HG02885 (cell line): ENCODE data around the gene CDKL1.
A peak's percentile ranks its signal among the peaks of the same experiment; 100 is the strongest.

ENCODE experiments used
- ATAC-seq: cut with Tn5 transposase; IDR thresholded peaks from one replicate; pipeline ENCODE4 v1.9.1; 2021; ENCODE audit warnings: mild to moderate bottlenecking; ENCODE audit not compliant: unreplicated experiment, poor library complexity

The CDKL1 gene

DNA sequence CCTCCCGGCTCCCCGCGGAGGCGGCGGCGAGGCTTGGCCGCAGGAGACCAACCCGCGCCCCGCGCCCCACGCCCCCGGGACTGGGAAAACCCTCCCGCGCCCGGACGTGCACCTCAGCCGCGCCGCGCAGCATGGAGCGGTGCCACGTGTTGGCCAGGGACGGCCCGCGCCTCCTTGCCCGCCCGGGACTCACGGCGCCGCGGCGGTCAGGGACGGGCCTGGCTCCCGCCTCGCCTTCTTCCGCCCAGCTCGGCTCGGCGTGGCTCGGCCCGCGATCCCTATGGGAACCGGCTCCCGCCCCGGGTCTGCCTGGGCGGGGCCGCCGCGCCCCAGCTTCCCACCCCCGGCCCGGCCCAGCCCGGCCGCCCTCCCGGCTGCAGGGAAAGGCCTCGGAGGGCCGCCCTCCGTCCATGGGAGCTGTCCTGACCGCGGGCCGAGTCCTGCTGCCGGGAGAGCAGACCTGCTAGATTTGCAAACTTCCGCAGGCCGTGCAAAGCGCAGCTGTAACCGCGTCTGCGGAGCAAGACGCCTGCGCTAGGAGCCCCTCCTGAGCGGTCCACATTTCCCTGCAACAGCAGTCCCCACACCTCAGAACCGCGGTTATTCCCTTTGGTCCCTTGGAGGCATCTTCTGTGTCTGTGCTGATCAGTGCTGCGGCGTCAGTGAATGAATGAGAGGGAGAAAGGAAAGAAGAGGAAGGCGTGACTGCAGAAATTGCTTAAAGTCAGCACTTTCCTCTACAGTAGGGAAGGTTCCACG, at the start of gene CDKL1:
CDKL1 (minus strand) TSS at position 251 of the 759 bp plus-strand sequence. CDS start 1,013 bp downstream, outside the sequence.
- ATAC-seq: peak; percentile 70

DNA sequence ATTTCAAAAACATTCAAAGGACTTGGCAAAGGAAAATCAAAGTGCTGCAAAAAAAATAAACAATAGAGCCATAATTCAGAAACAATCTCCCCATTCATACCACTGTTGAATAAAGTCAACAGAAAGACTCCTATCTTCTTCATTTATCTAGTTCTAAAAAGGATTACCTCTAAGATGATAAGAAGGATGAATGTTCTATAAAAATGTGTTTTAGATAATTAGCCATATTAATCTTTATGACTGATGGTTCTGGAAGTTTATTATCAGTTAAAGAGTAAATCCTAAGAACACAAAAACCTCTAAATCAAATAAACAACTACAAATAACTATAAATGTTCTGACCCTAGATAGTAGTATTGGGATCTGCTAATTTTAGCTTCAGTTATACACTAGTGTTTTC, 37.8 kb upstream of the CDKL1 start:
- no peak for ATAC-seq

GRCh38 chr14:50432131-50432530, 35.5 kb upstream of the CDKL1 start:
- no peak for ATAC-seq

DNA sequence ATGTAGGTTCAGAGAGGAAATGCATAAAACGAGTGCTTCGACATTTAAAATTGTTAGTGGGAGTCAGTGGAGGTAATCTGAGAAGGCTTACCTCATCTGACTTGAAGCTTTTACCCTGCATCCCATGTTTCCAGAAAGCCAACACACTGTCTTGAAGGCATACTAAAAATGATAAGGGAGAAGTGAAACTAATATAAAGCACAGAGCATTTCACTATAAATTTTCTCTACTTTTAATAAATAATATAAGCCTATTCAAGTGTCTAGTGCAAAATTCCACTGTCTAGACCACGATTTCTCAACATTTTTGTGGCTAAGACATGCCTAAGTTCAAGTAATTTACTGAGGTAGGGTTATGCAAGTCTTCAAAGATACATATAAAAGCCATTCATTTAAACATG, 29.1 kb upstream of the CDKL1 start:
- ATAC-seq: no peak

GRCh38 chr14:50425105-50425504, 28.4 kb upstream of the CDKL1 start:
- ATAC-seq: no peak

DNA sequence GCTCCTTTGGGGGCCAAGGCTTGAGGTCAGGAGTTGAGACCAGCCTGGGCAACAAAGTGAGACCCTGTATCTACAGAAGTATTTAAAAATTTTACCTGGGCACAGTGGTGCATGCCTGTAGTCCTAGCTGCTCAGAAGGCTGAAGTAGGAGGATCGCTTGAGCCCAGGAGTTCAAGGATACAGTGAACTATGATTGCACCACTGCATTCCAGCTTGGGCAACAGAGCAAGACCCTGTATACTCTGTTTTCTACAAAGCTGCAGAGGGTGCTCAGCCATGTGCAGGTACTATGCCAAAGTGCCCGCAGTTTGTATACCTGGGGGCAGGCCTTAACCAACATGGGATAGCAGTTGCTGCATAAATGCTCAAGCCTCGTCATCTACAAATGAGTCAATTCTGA, 26.8 kb upstream of the CDKL1 start:
- no peak for ATAC-seq

DNA sequence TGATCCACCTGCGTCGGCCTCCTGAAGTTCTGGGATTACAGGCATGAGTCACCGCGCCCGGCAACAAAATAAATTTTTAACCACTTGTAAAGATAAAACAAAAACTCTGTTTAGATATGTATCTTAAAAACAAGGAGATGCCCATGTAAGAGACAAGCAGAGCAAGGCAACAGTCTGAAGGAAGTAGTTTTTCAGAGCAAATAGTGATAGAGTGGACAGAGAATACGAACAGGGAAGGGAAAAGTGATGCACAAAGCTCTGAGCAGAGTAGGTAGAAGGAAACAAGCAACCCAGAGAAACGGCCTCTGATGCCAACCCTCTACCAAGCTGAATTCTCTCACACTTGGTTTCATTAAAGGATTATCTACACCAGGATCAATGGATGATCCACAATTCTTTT, 24.8 kb upstream of the CDKL1 start:
- ATAC-seq: no peak

DNA sequence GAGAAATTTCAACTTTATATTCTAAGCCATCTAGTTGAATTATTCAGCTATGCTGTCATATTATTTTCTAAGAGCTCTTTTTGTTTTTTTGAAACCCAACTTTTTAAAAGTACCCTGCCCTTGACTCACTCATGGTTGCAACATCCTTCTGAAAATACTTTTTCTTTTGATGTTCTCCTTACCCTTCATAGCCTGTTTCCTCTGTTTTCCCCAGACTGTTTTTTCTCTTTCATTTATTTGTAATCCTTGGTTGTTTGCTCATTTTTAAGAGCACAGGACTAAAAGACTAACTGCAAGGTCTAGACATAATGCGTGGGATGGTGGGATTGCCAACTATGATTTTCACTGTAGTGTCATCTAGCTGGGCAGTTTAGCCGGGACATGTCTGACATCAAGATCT, 21.2 kb upstream of the CDKL1 start:
- ATAC-seq: no peak

GRCh38 chr14:50410921-50411320, 14.2 kb upstream of the CDKL1 start:
- no peak for ATAC-seq

- no peak for ATAC-seq
Measured at GRCh38 chr14:50410071-50410470, 13.4 kb upstream of the CDKL1 start.

DNA sequence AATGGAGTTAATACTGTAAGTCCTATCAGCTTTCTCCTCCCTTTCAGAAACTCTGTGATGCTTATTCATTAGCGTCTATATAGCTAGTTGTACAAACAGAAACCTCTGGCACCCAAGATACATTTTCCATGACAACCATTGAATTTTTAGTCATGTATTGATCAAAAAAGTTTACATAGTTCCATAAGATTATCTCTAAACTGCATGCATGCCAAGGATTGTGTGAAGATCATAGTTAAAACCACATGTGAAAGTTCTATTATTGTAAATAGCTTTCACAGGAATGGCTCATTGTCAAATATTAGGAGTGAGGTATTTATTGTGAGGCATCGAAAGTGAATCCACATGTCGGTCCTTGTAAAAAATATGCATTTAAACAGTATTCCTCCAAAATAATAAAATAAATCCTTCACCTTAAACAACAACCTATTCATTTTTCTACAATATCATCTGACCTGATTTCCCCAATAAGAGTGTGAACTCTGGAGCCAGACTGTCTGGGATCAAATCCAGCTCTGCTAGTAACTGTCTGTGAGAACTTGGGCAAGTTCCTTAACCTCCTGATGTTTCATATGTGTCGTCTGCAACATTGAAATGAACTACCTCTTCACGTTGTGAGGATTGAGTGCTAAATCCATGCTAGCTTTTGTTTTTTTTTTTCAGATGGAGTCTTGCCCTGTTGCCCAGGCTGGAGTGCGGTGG, 10.6 kb upstream of the CDKL1 start:
- no peak for ATAC-seq

DNA sequence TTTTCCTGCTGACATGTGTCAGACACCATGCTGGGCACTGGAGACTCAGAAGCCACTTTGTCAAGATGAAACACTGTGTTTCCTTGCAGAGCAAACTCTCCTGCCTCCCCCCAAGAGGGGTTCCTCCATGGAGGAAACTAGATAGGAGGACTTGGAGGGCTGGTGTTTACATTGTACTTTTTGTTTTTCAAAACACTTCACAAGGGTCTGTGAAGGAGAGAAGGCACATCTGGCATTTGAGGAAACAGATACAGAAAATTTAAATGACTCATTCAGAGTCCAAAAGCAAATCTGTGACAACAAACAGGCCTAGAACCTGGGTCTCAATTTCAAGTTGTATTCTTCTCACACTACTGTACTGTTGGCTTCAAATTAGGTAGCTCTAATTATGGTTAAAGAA, 6.7 kb upstream of the CDKL1 start:
- ATAC-seq: no peak

DNA sequence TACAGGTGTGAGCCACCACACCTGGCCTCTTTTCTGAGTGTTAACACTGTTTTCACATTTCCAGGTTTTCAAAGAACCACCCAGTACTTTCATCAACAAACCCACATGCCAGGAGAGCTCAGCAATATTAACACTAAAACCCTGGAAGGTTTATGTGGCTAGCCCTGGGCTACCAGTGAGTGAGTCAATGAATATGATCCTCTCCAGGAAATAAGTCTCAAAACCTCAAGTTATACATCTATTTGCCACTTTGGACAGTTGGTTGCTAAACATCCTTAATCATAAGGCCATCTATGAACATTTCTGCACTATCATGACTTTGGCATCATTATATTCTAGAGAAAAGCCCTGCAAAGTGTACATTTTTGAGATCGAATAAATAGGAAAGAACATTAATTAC, 6.3 kb upstream of the CDKL1 start:
- no peak for ATAC-seq

DNA sequence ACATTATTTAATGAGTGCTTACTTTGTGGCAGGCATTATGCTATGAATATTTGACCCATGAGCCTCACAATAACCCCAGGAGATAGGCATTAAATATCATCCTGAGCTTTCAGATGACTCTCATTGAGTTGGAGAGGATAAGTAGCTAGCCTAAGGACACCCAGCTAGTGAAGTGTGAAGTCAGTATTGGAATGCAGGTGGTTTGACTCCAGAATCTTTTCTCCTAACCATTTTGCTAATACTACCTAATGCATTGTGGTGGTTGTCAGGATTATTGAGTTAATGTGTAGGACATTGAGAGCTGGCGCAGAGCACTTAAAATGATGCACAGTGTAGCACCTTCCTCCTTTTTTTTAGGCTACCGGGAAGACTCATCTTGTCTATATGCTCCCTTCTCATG, 3.8 kb upstream of the CDKL1 start:
- no peak for ATAC-seq

GRCh38 chr14:50399251-50400032, 2.8 kb upstream of the CDKL1 start:
- ATAC-seq: no peak

DNA sequence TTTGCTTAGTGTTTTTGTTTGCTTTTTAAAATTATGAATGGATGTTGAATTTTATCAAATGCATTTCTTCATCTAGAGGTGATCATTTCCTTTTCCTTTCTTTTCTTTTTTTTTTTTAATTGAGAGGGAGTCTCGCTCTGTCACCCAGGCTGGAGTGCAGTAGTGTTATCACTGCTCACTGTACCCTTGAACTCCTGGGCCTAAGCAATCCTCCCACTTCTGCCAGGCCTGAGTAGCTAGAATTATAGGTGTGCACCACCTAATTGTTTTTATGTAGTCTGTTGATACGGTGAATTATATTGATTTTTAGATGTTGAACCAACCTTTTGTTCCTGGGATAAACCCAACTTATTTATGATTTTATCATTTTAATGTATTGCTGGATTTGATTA, 1.5 kb upstream of the CDKL1 start:
- ATAC-seq: no peak

GRCh38 chr14:50397390-50398188, 908 bp upstream of the CDKL1 start:
- ATAC-seq: no peak

DNA sequence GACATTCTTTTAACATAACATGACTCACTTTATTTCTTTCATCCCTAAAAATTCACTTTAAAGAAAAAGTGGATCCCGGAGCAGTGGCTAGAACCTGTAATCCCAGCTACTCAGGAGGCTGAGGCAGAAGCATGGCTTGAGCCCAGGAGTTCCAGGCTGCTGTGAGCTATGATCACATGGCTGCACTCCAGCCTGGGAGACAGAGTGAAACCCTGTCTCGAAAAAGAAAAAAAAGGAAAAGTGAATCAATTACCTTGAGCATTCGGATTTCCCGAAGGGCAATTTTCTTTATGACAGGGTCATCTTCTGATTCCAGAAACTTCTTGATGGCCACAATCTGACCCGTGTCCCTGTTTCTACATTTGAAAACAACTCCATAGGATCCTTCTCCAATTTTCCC, 1.2 kb downstream of the CDKL1 start:
- no peak for ATAC-seq

GRCh38 chr14:50394713-50395112, 2.0 kb downstream of the CDKL1 start:
- ATAC-seq: no peak

DNA sequence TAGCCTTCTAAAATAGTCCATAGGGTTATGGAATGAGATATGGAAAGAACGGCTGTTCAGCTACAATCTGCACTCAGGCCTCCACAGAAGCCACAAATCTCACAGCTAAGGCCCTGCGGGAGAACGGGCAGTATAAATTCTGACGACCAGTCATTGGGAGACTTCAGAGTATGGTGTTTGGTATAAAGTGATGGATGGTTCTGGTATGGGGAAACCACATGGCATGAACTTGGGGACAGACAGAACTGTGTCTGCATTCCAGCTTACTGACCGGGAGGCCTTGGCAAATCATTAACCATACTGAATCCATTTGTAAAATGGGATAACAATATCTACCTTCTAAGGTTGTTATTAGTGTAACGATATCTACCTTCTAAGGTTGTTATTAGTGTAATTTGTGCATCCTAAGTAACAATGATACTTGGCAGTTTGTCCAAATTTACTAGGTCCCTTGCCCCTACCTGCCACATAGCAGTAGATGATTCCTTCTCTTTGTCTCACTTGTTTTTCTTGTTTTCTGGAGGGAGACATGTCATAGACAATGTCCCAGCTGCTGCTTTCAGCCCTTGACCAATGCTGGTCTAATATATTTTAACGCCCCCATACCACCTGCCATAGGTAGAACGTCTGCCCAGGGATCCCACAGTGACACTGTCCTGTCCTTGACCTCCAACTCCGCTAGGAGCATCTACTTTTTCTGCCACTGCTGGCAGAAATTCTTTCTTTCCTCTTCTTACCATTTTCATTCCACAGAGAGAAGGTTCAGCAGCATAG, 6.8 kb downstream of the CDKL1 start:
- no peak for ATAC-seq
